ENCODE data around the gene EXD3.
A peak's percentile ranks its signal among the peaks of the same experiment; 100 is the strongest.

The EXD3 gene

DNA sequence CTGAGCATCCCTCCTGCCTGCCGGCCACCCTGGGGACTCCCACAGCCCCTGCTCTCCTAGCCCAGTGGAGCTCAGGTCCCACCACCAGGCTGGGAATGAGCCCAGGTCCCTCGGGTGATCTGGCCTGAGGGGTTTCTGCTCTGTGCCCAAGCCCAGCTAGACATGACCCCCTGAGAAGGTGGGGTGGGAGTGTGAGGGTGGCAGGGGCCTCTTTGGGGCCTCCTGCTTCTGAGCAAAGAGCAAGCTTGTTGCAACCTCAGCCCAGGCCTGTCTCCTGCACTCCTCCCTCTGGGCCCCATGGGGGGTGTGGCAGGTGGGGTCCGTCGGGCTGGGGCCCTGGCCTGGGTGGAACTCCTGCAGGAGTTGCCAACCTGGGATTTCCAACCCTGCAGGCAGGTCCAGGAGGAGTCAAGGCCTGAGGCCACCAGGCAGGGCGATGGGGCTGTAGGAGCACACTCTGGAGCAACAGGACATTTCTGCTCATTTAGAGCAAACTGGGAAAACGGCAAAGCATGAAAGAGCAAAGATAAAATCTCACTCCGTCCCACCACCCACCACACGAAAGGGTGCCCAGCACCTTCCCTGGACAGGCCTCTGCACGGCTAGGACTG, 109.5 kb downstream of the EXD3 start:
- no peak for DNase-seq

DNA sequence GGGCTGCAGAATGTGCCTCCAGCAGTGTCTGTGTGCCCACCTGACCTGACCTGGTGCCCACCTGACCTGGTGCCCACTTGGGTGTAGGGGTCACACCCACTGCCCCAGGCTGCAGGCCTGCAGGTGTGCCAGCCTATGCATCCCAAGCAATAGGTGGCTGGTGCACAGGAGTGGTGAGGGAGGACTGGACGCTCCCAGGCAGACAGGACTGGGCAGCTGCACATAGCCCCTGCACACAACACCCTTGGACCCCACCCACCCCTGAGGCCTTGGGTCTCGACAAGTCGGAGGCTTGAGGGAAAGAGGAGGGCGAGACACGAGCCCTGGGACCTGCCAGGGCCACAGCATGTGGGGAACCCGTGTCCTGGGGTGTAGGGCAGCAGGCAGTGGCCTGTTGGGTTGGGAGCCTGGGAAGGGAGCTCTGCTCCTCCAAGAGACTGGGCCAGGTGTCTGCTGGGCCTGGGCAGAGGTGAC, 110.1 kb downstream of the EXD3 start:
- DNase-seq, result no peak

DNA sequence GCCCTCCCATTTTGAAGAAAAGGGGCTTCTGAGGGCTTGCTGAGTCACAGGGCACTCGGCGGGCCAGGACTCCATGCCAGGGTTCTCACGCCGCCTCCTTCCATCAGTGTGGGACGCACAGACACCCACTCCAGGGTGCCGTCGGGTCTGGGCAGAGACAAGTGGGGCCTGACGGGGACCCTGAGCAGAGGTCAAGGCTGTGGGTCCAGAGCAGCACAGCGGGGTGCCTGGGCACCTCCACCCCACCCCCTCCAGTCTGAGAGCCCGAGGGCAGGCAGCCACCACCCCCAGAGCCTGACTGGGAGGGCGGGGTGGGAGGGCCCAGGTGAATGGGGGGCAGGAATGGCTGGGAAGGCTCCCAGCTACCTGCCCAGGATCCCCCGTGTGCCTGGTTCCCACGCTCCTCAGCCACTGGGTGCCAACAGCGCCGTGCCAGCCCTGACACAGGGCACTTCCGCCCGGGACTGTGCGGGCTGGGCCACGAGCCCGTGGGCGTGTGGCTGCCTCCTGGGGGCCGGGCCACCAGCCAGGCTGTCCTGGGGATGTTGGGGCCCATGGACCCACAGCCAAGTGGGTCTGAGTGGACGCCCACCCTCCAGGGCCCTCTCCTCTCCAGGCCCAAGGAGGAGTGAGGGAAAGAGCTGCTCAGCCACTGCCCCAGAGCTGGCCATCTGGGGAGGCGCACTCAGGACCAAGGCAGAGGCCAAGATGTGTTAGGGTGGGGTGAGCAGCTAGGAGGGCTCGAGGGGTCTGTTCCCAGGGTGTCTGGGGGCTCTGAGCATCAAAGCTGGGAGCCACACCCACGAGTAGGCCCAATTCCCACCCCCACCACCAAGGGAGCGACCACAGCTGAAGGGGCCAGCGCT, 110.7 kb downstream of the EXD3 start:
- no peak for DNase-seq

DNA sequence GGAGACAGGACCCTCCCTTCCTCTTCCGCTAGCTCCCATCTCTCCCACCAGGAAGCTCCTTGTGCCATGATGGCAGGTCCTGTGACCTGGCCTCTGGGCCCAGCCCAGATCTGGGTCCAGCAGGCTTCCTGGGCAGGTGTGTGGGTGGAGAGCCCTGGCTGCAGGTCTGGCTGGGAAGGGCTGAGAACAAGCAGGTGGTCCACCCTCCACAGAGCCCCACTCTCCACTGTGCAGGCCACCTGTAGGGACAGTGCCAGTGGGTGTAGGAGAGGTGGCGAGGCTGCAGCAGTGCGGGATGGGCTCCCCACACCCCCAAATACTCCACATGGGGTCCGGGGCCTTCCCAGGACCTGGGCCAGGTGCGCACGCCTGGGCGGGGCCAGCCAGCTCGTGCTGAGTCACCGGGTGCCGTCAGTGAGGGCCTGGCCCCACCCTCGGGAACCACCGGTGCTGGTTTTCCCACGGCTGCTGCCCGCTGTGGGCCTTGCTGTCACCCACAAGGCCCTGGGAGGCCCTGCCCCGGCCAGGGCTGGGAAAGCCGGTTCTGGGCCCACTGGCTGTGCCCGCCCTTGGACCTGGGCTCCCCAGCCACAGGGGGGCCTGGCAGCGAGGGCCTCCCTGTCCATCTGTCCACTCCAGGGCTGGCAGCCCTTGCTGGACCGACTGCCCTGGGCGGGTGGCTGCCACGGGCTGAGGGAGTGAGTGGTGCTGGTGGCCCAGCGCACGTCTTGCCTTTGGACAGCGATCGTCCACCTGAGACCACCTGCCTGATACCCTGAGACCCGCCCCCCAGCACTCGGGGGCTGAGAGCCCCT, 111.6 kb downstream of the EXD3 start:
- peak; percentile 34 for DNase-seq

DNA sequence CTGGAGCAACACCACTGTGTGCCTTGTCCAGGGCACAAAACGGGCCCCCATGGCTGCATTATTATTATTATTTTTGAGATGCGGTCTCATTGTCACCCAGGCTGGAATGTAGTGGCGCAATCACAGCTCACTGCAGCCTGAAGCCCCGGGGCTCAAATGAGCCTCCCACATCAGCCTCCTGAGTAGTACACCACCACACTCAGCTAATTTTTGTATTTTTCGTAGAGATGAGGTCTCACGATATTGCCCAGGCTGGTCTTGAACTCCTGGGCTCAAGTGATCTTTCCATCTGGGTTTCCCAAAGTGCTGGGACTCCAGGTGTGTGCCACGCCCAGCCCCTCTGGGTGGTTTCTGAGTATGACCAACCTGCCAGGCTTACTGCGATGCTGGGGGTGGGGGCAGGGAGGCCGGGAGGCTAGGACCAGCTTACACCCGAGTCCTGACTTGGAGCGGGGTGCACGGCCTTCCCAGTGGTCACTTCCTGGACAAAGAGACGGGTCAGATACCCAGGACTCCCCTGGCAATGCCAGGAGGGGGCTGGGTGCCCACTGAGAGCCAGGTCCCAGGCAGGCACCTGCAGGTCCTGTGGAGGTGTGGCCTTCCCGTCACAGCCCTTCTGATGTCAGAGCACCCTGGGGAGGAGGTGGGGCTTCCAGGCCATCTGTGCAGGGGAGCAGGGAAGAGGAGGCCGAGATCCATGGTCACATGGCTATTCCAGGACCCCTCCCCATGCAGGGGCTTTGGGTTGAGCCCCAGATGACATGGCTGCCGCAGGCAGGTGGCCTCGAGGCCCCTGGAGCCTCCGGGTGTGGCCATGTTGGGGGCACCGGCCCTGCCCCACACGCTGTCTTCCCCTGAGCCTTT, 112.5 kb downstream of the EXD3 start:
- DNase-seq, result no peak

DNA sequence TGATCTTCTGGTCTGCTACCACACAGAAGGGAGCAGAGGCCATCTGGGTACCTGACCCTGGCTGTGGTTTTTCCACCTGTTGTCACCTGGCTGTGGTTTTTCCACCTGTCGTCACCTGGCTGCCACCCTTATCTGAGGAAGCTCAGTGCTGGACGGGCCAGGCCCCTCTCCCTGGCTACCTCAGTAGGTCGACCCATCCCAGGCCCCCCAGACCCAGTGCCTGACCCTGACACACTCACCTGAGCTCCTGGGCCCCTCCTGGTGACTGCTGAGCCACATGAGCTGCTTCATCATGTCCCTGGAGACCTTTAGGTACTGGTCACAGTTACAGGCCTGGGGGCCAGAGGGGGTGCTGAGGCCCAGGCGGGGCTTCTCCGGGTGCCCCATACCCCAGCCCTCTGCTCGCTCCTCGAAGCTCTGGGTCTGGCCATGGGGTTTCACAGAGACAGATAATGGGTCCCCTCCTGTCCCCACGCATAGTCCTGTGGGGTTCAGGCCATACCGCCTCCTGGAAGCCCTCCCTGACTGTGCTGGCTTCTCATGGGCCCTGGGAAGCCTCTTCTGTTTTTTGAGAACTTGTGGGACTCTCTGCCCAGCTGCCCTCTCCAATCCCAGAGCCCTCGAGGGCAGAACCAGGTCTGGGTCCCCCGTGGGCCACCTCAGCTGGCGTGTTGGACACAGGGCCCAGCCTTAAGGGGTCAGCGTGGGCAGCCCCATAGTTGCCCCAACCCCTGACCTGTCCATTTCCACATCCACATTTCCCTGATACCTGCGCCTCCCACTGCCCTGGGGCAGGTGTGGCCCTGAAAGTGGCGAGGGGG, 113.4 kb downstream of the EXD3 start:
- no peak for DNase-seq

DNA sequence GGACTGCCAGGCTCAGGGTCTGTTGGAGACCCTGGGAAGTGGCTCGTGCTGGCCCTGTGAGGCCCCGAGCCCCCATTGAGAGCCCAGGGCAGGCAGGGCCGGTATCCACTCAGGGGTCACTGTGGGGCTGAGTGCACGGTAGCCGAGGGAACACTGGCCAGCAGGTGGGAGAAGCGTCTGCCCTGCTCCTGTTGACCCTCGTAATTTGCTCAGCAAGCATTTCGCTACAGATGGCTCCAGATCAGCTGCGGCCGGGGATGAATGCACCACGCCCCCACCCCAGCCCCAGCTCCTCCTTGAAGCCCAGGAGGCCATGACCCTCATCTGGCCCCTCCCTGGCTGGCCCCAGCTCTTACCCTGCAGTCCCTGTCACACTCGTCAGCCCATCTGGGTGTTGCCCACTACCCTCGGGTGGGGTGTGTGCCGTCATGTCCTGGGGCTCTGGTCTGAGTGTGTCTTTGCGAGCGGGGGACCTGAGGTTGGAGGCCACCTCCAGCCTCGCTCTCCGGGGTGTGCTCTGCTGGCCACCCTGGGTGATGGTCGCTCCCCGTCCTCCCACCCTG, 114.8 kb downstream of the EXD3 start:
- no peak for DNase-seq

DNA sequence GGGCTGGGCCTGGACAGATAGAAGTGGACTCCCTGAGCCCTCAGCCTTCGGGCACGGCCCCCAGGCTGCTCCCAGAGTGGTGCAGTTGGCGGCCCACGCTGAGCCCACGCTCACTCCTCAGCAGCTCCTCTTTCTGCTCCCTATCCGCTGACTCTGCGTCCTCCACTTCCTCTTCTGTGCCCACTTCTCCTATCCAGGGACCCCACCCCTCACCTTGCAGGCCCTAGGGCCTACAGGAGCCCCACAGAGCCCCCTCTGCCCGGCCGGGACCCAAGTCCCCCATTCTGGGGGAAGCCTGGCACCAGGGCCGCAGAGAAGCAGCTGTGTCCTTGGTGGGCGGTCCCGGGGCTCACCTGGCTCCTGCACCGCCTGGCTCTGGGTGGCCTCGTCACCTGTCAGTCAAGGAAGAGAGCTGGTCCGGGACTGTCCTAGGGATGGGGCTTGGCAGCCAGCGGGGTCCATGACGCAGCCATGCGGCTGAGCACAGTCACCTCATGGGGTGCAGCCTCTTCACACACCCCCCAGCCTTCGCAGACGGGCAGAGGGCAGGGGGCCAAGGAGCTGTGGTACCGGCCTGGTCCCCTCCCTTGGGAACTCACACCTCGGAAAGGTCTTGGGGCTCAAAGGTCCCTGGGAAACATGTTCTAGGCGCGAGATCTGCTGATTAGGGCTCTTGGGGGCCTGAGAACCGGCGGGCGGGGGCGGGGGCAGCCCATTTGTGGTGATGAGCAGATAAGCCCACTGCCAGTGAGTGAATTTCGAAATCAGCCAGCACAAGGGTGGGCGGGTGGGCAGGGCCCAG, 115.5 kb downstream of the EXD3 start:
- no peak for DNase-seq

DNA sequence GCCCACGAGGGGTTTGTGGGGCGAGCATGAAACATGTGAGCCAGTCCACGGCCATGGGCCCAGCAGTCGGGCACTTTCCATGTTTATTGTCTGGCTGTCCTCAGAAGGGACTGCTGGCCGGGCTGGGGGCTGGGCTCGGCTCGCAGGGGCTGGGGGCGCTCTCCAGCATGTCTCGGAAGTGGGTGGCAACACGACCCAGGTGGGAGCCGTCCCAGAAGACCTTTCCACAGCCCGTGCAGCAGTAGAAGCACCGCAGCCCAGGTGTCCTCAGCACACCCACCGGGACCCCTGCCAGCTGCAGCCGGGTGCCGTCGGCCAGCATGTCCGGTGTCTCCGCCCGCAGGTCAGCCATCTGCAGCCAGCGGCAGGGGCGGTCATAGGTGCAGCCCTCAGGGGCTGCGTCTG, 116.1 kb downstream of the EXD3 start:
- no peak for DNase-seq

DNA sequence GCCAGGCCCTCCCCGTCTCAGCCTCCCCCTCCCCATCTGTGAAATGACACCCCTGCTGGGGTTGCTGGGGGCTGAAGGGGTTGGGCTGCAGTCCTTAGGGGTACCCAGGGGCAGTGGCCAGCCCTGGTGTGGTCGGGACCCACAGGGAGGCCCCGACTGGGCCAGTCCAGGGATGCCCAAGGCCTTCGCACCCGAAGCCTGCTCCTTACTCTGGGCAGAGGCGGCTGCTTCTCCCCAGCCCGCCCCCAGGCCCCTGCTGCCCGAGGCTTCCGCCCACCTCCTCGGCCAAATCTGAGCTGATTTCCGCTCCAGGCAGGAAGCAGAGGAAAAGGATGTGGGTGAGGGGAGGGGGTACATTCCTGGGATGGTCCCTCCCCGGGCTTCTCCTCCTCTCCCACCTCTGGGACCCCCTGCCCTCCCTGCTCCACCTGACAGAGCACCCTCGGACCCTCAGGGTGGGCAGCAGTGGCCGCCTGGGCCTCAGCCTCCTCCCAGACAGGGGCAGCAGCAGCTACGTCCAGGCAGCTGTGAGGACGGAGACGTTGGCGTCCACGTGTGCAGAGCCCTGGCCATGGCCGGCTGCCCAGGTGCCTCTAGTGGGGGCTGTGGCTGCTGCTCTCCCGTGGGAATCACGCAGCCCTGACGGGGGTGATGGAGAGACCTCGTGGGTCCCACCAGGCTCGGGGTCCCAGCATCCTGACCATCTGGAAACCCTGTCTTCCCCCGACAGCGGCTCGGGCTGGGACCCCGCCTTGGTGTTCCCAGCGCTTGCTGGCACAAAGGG, 116.7 kb downstream of the EXD3 start:
- no peak for DNase-seq

DNA sequence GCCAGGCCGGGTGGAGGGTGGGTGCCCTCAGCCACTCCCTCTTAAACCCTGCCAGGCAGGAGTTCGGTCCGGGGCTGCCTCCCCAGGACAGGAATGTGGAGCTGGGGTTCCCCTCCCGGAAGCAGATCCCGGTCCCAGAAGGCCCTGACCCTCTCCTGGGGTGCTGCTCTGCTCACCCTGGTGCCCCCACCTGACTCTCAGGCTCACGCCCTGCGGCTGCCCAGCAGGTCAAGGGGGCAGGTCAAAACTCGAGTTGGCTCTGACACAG, 117.2 kb downstream of the EXD3 start:
- DNase-seq, result no peak

DNA sequence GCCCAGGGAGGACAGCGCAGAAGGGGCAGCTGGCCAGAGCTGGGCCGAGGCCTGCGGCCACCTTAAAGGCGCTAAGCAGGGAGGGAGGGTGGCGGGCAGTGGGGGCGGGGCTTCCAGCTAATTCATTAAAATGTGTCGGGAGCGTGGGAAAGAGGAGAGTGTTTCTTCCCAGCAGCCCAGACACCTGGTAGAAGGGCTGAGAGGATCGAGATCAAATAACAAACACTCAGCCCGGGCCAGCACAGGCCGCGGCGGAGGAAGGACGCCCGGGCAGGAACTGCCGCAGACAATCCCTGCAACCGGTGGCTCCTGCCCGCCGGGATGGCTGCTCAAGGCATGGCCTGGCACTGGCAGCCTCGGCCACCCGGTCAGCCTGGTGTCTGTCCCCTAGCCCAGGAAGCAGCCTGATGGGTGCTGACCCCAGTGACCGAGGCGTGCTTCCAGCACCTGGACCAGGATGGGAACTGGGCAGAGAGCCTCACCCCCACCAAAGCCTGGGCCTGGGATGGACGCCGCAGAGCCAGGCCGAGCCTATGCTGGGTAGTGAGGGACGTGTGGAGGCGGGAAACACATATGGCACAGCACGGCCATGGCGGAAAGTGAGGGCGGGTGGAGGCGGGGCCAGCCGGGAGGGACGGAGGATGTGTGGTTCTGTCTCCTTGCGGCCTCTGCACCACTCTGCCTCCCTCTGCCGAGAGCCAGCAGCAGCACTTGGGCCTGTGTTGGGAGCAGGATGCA, 117.7 kb downstream of the EXD3 start:
- peak; percentile 61 for DNase-seq

DNA sequence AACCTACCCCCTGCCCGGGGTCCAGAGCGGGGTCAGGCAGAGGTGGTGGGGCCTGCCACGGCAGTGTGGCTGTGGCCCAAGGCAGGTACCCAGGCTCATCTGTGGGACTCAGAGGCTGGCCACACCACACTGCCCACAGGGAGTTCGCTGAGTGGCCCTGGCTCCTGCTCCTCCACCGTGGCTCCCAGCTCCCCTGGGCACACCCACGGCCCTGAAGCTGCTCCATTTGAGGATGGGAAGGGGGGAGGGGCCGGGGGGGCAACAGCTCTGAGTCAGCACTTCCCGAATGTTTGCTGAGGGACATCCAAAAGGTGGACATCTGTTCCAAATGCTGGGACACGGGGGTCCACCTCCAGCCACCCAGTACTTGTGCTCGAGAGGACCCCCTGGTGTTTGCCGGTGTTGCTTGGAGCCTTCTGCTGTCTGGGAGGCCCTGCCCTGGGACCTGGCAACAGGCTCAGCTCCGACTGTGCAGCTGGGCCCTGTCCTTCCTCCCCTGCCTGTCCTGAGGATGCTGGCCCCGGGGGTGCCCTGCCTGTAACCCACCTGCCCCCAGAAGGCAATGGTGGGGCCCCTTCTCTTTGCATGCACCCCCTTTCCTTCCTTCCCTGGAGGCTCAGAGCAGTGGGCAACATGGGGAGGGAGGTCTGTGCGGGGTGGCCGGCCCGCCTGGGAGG, 118.4 kb downstream of the EXD3 start:
- DNase-seq, result no peak

DNA sequence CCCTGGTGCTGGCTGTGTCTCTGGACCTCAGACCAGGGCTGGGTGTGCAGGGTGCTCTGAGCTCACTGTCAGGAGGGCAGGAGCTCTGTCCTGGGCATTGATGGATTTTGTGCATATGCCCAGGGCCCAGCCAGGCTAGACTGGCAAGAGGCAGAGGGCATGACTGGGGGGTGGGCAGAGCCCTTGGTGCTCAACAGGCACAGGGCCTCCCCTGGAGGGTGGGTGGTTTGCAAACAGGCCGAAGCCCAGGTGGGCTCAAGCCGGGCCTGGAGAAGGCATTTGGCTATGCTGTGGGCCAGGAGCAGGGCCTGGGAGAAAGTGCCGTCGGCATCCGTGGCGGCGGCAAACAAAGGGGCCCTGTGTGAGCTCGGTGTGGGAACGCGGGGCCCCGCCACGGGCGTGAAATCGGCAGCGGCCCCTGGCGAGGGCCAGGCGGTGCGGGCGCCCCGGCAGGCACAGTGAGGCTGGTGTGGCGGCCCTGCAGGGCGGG, 119.0 kb downstream of the EXD3 start:
- DNase-seq, result no peak

DNA sequence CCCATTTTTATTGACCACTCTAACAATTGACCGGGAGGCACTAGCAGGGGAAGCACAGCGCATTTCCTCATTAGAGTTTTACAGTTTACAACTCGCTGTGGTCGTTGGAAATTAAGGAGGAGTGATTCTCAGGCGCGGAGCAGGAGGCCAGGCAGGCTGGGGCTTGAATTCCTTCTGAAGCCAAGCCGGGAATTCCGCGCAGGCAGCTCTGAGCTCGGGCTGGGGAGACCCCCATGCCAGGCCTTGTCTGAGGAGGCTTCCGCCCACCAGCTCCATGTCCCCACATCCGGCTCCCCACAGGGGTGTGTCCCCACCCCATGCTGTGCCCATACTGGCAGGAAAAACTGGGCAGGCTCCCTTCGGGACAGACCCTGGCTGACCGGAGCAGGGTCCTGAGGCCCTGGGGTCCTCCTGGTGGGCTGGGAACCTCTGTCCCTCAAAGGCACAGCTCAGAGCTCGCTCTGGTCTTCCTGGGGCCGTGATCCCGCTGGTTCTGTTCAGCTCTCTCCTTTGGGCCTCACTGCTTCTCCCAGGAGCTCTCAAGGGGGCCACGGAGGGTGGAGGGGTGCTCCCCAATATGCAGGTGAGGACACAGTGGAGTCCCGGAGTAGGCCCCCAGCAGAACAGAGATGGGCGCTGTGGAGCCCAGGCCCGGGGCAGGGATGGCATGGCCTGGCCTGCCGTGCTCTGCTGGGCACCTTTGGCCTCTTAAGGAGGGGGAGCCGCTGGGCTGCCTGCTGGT, 119.6 kb downstream of the EXD3 start:
- DNase-seq, result no peak

DNA sequence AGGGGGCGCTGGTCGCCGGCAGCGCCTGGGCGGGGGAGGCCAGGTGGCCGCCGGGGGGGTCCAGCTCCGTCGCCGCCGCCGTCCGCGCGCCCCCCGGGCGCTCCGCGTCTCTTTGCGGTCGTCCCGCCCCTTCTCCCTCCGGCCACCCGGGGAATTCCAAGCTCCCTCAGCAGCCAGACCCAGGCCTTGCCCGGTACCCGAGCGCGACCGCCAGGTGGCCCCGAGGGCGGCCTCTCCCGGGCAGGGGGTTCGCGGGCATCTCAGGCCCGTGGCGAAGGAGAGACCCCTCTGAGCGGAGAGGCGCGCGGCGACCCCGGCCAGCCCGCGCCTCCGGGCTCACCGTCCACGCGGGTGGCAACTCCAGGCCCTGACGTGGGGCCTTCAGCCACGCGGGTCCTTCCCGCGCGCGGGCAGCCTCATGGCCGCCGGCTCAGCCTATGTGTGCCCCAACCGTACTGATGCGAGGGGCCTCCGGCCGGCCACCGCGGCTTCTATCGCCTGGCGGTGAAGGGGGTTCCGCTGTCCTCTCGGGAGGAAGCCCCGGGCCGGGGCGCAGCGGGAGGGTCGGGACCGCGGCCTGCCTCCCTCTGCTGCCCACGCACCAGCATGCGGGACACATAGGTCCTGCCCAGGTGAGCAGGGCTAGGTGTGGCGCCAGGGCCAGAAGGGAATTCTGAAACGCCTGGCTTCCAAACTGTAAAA, 120.4 kb downstream of the EXD3 start:
- DNase-seq, result no peak

DNA sequence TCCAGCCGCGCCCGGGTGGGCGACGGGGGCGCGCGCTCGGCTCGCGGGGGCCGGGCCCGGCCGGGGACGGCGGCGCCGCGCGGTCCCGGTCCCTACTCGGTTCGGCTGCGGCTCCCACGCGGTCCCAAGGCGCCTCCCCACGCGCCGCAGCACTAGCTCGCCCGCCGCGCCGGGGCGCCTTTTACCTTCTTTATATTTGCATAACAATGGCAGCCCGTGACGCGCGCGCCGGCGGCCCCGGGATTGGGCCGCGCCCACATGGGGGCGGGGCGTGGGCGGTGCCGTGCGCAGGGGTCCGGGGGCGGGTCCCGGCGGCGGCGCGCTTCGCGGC, 120.9 kb downstream of the EXD3 start, which contains the start of gene NRARP:
NRARP (minus strand) TSS at position 154 of the 331 bp plus-strand sequence. CDS start 343 bp downstream, outside the sequence.
- peak; percentile 93 for DNase-seq

All from CD4-positive, alpha-beta T cell treated with Interleukin-12 subunit alpha and Interleukin-12 subunit beta, for 1 hour (primary cell).